IPS-15b (cell line): ENCODE results near the gene VGLL1.

ENCODE experiments used
- H3K27me3 ChIP-seq: one replicate; pipeline ENCODE4 v1.6.1; 2013; ENCODE audit warnings: low read length; ENCODE audit not compliant: control insufficient read depth, insufficient read depth
- H3K36me3 ChIP-seq: one replicate; pipeline ENCODE4 v1.6.1; 2013; ENCODE audit warnings: low read length; ENCODE audit not compliant: control insufficient read depth, insufficient read depth
- H3K4me1 ChIP-seq: one replicate; pipeline ENCODE4 v1.6.1; 2013; ENCODE audit warnings: mild to moderate bottlenecking, low read length; ENCODE audit not compliant: control insufficient read depth, insufficient read depth
- H3K4me3 ChIP-seq: one replicate; pipeline ENCODE4 v1.5.1; 2013; ENCODE audit warnings: low read depth, low read length
- H3K9ac ChIP-seq: one replicate; pipeline ENCODE4 v1.6.1; 2013; ENCODE audit warnings: low read depth, mild to moderate bottlenecking, low read length
- H3K9me3 ChIP-seq: one replicate; pipeline ENCODE4 v1.6.1; 2013; ENCODE audit warnings: mild to moderate bottlenecking, low read length; ENCODE audit not compliant: control insufficient read depth, insufficient read depth

VGLL1 gene, protein sequence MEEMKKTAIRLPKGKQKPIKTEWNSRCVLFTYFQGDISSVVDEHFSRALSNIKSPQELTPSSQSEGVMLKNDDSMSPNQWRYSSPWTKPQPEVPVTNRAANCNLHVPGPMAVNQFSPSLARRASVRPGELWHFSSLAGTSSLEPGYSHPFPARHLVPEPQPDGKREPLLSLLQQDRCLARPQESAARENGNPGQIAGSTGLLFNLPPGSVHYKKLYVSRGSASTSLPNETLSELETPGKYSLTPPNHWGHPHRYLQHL

DNA sequence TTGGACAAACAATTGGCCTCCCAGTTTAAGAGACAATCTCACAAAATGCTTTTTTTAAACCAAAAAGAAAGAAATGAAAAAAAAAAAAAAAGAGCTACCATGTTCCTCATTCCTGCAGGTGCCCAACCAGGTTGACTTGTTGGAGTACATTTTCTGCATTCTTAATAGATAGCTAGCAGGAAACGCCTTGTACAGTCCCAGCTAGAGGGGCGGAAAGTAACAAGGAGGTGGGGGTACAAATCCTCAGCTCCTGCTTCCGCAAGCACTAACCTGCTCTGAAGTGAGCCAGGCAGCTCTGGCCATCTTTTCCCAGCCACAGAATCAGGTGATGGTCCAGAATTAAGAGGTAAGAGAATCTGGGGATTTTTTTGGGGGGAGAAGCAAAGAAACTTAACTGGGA lies at the start of gene VGLL1:
VGLL1 (plus strand) TSS at position 265 of the 400 bp plus-strand sequence. CDS start 3,806 bp downstream, outside the sequence.
- Histone ChIP-seq H3K27me3 (no peaks in the 10 kb centered on the region), H3K9ac (no peak within 1 kb of the TSS), H3K4me3 (no peak within 1 kb of the TSS), H3K9me3 (peaks cover 8% of the 10 kb centered on the region), H3K36me3 (no peaks in the 10 kb centered on the region), H3K4me1 (no peaks in the 10 kb centered on the region)

DNA sequence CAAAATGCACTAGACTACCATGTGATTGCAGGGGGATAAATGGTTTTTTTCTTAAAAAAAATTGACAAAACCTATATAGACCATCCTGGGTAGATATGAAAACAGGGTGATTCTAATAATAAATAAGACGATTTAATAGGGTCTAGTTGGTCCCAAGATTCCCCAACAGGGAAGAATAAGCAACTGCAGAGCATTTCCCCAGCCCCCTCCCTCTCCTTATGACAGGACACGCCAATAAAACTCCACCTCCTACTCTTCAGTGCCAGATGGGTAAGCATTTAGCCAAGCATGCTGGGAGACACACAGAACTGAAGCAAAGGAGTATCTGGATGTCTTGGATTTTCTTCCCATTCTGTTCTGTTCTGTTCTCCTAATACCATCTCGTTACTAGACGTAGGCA lies 44.4 kb upstream of the VGLL1 start, which contains the start of gene BRS3:
BRS3 (plus strand) TSS at position 301 of the 400 bp plus-strand sequence. CDS start 168 bp downstream, outside the sequence.
- H3K27me3 ChIP-seq = peaks cover 2% of the 10 kb centered on the region
- no peak within 1 kb of the TSS for H3K9ac ChIP-seq
- H3K4me1 ChIP-seq = no peaks in the 10 kb centered on the region
- H3K9me3 ChIP-seq = no peaks in the 10 kb centered on the region
- H3K36me3 ChIP-seq = no peaks in the 10 kb centered on the region
- H3K4me3 ChIP-seq = no peak within 1 kb of the TSS

DNA sequence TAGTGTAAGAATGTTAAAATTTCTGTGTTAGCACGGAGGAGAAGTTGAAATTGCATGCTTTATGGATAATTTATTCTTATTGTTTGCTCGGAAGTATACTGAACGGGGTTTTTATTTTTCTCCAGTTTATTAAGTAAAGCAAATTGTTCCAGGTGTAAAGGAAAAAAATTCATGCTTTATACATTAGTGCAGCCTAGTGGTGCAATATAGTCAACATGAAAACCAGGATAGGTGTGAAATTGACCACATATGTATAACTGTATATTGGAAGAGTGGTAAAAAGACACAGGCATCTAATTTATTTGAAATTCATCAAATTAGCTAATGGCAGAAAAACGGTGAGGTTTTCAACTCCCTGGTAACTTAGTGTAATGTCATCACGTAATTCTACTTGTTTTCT lies 43.3 kb upstream of the VGLL1 start:
- Histone ChIP-seq H3K9ac (no peak overlapping the region), H3K27me3 (peaks cover 2% of the 10 kb centered on the region), H3K9me3 (no peaks in the 10 kb centered on the region), H3K4me3 (no peak overlapping the region), H3K36me3 (no peaks in the 10 kb centered on the region), H3K4me1 (no peaks in the 10 kb centered on the region)

DNA sequence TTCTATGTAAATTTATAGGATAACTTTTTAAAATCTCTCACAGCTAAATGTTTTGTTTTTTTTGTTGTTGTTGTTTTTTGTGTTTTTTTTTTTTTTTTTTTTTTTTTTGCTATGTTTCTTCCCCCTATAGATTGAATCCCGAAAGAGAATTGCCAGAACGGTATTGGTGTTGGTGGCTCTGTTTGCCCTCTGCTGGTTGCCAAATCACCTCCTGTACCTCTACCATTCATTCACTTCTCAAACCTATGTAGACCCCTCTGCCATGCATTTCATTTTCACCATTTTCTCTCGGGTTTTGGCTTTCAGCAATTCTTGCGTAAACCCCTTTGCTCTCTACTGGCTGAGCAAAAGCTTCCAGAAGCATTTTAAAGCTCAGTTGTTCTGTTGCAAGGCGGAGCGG lies 40.2 kb upstream of the VGLL1 start:
- Histone ChIP-seq H3K9ac (no peak overlapping the region), H3K4me1 (no peaks in the 10 kb centered on the region), H3K36me3 (no peaks in the 10 kb centered on the region), H3K27me3 (peaks cover 2% of the 10 kb centered on the region), H3K4me3 (no peak overlapping the region), H3K9me3 (no peaks in the 10 kb centered on the region)

DNA sequence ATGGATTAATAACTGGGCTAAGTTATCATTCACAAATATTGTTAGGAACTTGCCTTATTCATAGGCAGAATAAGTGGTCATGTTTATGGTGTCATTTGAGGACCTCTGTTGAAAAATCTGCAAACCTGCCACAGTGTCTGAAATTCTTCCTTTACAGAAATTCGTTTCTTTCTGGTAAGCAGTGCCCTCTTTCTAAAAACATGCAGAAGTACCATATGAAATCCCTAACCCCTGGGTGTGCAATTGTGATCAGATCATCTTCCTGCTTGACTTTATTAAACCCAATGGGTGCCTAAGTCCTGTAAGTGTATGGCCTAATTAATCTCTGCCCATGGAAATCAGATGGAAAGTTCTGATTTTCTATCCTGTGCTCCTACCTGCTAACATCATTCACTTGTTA lies 39.0 kb upstream of the VGLL1 start:
- no peaks in the 10 kb centered on the region for H3K36me3 ChIP-seq
- H3K27me3 ChIP-seq = peaks cover under 1% of the 10 kb centered on the region
- H3K4me3 ChIP-seq = no peak overlapping the region
- H3K9ac ChIP-seq = no peak overlapping the region
- H3K4me1 ChIP-seq = no peaks in the 10 kb centered on the region
- no peaks in the 10 kb centered on the region for H3K9me3 ChIP-seq

DNA sequence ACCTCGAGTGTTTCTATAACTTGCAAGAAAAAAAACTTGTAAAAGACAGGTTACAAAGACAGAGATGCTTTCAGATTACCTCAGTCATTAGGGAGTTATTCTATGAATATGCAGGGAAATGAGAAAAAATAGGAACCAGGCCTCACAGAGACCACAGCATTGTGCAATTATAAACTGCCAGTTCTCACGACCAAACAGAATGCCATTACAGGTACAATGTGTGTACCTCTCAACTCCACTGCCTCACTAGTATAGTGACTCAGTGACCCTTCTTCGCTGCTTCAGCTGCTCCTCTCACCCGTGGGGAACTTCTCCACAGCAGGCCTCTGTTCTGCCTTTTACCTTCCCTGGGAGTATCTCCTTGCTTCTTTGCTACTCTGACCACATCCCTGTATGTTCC lies 37.0 kb upstream of the VGLL1 start:
- H3K27me3 ChIP-seq = no peaks in the 10 kb centered on the region
- no peaks in the 10 kb centered on the region for H3K9me3 ChIP-seq
- no peak overlapping the region for H3K4me3 ChIP-seq
- H3K36me3 ChIP-seq = no peaks in the 10 kb centered on the region
- no peak overlapping the region for H3K9ac ChIP-seq
- no peaks in the 10 kb centered on the region for H3K4me1 ChIP-seq

DNA sequence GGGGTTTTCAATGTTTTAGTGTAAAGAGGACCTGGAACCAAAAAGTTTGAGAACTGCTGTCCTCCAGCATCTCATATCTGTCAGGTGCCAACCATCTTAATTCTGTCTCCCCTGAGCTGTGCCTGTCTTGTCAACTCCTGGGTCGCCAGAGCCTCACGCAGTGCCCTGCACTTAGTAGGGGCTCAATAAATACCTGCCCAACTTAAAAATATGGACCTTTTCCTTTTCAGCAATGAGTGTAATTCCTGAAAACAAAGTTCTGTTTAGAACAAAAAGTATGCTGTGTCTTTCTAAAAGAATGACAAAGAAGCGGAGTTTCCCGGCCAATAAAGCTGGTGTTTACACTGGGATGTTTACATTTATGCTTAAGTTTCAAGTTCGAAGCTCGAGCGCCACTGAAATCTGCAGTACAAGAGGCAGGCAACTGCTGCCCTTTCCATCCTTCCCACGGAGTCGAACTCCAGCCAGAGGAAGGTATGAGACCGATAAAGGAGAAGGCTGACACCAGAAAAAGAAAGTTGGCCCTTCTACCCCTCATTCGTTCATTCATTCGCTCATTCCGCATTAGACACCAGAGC lies 35.7 kb upstream of the VGLL1 start:
- H3K4me1 ChIP-seq = no peaks in the 10 kb centered on the region
- H3K4me3 ChIP-seq = peak overlapping the region; percentile 70
- no peaks in the 10 kb centered on the region for H3K27me3 ChIP-seq
- H3K9ac ChIP-seq = peak overlapping the region; percentile 41
- no peaks in the 10 kb centered on the region for H3K9me3 ChIP-seq
- no peaks in the 10 kb centered on the region for H3K36me3 ChIP-seq

DNA sequence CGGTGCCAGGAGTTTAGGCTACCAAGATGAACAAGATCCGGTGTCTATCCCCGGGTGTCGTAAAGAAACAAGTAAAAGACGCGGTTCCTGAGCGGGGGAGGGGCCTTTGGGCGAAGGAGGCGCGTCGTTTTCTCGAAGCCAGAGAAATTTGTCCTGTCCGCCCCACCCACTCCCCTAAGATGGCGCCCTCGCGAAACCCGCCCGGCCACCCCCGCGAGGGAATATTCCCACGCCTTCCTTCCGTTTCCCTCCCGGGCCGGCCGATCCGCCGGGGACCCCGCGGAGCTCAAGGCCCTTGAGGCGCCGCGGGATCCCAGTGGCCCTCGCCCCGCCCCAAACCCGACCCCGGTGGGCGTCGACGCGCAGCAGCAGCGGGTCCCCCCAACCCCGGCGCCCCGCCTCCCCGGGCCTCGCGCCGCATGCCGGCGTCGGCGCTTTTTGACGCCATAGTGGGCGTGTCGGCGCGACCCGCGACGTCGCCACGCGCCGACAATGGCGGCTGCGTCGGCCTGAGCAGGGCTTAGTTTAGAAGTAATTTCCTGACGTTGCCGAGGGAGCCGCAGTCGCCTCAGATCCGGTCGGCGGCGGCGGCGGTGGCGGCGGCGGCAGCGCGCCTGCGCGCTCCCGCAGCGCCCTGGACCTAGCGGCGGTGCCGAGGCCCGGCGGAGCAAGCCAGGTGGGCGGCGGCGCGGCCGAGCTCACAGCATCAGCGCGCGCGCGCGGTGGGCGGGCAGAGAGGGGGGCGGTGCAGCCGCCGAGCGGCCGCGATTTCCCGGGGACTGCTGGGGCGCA lies 35.1 kb upstream of the VGLL1 start:
- H3K36me3 ChIP-seq = no peaks in the 10 kb centered on the region
- no peaks in the 10 kb centered on the region for H3K4me1 ChIP-seq
- peak overlapping the region; percentile 41 for H3K9ac ChIP-seq
- H3K27me3 ChIP-seq = no peaks in the 10 kb centered on the region
- H3K4me3 ChIP-seq = peak overlapping the region; percentile 88
- H3K9me3 ChIP-seq = no peaks in the 10 kb centered on the region

DNA sequence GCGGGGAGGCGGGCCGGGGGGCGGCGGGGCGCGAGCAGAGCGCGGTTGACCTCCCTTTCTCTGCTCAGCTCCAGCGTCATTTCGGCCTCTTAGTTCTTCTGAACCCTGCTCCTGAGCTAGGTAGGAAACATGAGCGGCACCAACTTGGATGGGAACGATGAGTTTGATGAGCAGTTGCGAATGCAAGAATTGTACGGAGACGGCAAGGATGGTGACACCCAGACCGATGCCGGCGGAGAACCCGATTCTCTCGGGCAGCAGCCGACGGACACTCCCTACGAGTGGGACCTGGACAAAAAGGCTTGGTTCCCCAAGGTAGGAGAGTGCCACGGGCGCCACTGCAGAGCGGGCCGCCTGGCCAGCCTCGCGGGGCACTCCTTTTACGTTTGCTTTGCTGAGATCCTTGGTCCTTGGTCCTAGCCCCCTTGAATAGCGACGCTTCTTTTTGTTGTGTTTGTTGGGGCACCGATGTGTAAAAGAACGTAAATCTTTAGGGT lies 34.4 kb upstream of the VGLL1 start, which contains the start of gene HTATSF1:
HTATSF1 (plus strand) TSS at position 37 of the 497 bp plus-strand sequence; CDS start at position 130, 93 bp downstream.
- H3K4me3 ChIP-seq = peak within 1 kb of the TSS; percentile 88
- peak within 1 kb of the TSS; percentile 68 for H3K9ac ChIP-seq
- H3K27me3 ChIP-seq = no peaks in the 10 kb centered on the region
- no peaks in the 10 kb centered on the region for H3K36me3 ChIP-seq
- H3K9me3 ChIP-seq = no peaks in the 10 kb centered on the region
- H3K4me1 ChIP-seq = no peaks in the 10 kb centered on the region

DNA sequence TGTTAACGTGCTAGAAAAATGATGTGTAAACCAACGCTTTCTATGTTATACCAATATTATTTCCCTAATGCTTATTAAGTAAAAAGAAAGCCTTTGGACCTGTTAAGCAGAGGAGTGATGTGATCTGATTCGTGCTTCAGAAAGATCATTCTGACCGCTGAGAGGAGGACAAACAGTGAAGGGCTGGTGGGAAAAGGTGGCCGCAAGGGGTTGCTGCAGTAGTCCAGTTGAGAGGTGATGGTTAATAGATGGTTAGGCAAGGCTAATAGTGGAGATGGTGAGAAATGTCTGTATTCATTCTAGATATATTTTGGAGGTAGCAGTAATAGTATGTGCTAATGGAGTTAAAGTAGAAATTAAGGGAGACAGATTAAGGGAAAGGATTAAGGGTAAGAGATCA lies 12.9 kb upstream of the VGLL1 start:
- Histone ChIP-seq H3K4me3 (no peak overlapping the region), H3K27me3 (no peaks in the 10 kb centered on the region), H3K36me3 (no peaks in the 10 kb centered on the region), H3K9me3 (no peaks in the 10 kb centered on the region), H3K4me1 (no peaks in the 10 kb centered on the region), H3K9ac (no peak overlapping the region)

DNA sequence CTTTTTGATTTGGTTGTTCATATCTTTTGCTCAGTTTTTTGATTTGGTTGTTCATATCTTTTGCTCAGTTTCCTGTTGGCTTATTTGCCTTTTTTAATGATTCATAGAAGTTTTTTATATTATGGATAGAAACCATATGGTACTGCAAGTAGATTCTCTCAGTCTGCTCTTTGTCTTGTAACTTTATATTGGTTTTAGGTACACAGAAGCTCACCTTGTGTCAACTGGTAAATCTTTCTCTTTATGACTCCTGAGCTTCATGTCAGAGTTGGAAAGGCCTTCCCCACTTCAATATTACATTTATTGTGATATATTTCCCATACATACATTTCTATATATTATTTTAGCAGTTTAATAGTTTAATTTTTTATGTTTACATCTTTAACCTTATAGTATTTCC lies 8.2 kb upstream of the VGLL1 start:
- H3K36me3 ChIP-seq = no peaks in the 10 kb centered on the region
- no peaks in the 10 kb centered on the region for H3K4me1 ChIP-seq
- no peak overlapping the region for H3K4me3 ChIP-seq
- H3K27me3 ChIP-seq = no peaks in the 10 kb centered on the region
- no peak overlapping the region for H3K9ac ChIP-seq
- peaks cover 5% of the 10 kb centered on the region for H3K9me3 ChIP-seq
